AG04450 (cell line): ENCODE measurements around the gene SEMA4D. TPM values are rescaled to one million over a fixed set of nuclear protein-coding genes. Genes with fewer than 3 reads are reported as not detected.

Experiments used
- CTCF ChIA-PET: fragments of 300-600, 350-600 bp; formaldehyde crosslinking; extraction: SDS; loops from one replicate; lab custom pipeline; 2022; ENCODE audit warnings: antibody characterized with exemption, inconsistent platforms; lab: Charles Lee
- POLR2A ChIA-PET: fragments of 350-600 bp; formaldehyde crosslinking; extraction: SDS; loops from one replicate; lab custom pipeline; 2021; ENCODE audit warnings: antibody characterized with exemption, inconsistent platforms; lab: Yijun Ruan, JAX
- DNase-seq: peaks from one replicate; pipeline ENCODE4 v3.0.0-alpha.2; 2011; ENCODE audit warnings: low read depth, low spot score
- H3K27ac ChIP-seq: one replicate; pipeline ENCODE4 v1.5.1; 2012; ENCODE audit warnings: low read depth, low read length, control low read depth
- H3K27me3 ChIP-seq: one replicate; pipeline ENCODE4 v1.6.0; 2012; ENCODE audit warnings: low read length; ENCODE audit not compliant: control insufficient read depth, insufficient read depth
- H3K4me3 ChIP-seq: 2 replicates; pipeline ENCODE4 v1.5.1; 2011; ENCODE audit warnings: mild to moderate bottlenecking, low read depth, low read length, control low read depth
- H3K9me3 ChIP-seq: 2 replicates; pipeline ENCODE4 v1.5.1; 2012; ENCODE audit warnings: low read length; ENCODE audit not compliant: control insufficient read depth, insufficient read depth
- CTCF ChIP-seq: IDR thresholded peaks from 2 replicates; pipeline ENCODE4 v1.5.1; 2011; ENCODE audit warnings: low read depth, low read length, control low read depth, inconsistent platforms
- polyA plus RNA-seq: library from polyadenylated mRNA; depleted of rRNA; stranded (reverse); fragments of >200 nt; gene quantifications from 2 replicates; pipeline ENCODE4 v1.2.3, GENCODE V29; 2011

The SEMA4D gene
- polyA plus RNA-seq, 1 experiment: 2.8 TPM

- DNase-seq: no peak
- ChIA-PET CTCF (no interaction called here), POLR2A (no interaction called here)
- no peaks in the 10 kb centered on the region for H3K27me3 ChIP-seq
- no peaks in the 10 kb centered on the region for H3K9me3 ChIP-seq
- no peak for TF ChIP-seq CTCF
- H3K27ac ChIP-seq: no peak overlapping the region
- H3K4me3 ChIP-seq: no peak overlapping the region
Observed at GRCh38 chr9:89435071-89435823, 62.7 kb downstream of the SEMA4D start.

GRCh38 chr9:89434636-89435035 lies 63.3 kb downstream of the SEMA4D start:
- H3K4me3 ChIP-seq: no peak overlapping the region
- TF ChIP-seq CTCF: no peak
- H3K27ac ChIP-seq: no peak overlapping the region
- H3K9me3 ChIP-seq: no peaks in the 10 kb centered on the region
- CTCF ChIA-PET: no interaction called here
- DNase-seq: no peak
- H3K27me3 ChIP-seq: peaks cover 3% of the 10 kb centered on the region
- POLR2A ChIA-PET: no interaction called here

- H3K9me3 ChIP-seq: no peaks in the 10 kb centered on the region
- H3K27me3 ChIP-seq: peaks cover 3% of the 10 kb centered on the region
- ChIA-PET CTCF (no interaction called here), POLR2A (no interaction called here)
- no peak overlapping the region for H3K4me3 ChIP-seq
- TF ChIP-seq CTCF: no peak
- DNase-seq: peak; percentile 11
- H3K27ac ChIP-seq: no peak overlapping the region
Observed at GRCh38 chr9:89433826-89434225, 64.1 kb downstream of the SEMA4D start.

GRCh38 chr9:89432986-89433530 lies 64.9 kb downstream of the SEMA4D start:
- H3K9me3 ChIP-seq: no peaks in the 10 kb centered on the region; the same call in 1 of the 2 replicates
- no peak overlapping the region for H3K27ac ChIP-seq
- DNase-seq: no peak
- CTCF ChIA-PET: no interaction called here
- no peak for TF ChIP-seq CTCF
- H3K27me3 ChIP-seq: peaks cover 3% of the 10 kb centered on the region
- POLR2A ChIA-PET: no interaction called here
- no peak overlapping the region for H3K4me3 ChIP-seq
